Endothelial cell of umbilical vein (primary cell): ENCODE measurements around the gene AGAP4. TPM values are rescaled to one million over a fixed set of nuclear protein-coding genes. Genes with fewer than 3 reads are reported as not detected.
"Not testable (repeated sequence)": the region's sequence is repeated elsewhere in the genome, so short reads cannot be mapped to it uniquely, and the experiment has no call there.

Source experiments
- BruUV-seq: library from RNA; stranded (reverse); fragments of 400-500 nt; replicated peaks from 2 replicates; lab custom pipeline; 2021; lab: Mats Ljungman, UMichigan
- CTCF ChIA-PET: fragments of 300-600, 350-600 bp; sonication (Branson Sonifier 250); formaldehyde crosslinking; loops from one replicate; lab custom pipeline; 2021; ENCODE audit warnings: antibody characterized with exemption, inconsistent platforms; lab: Charles Lee
- POLR2A ChIA-PET: fragments of 300-600, 350-600 bp; sonication (Branson Sonifier 250); formaldehyde crosslinking; loops from one replicate; lab custom pipeline; 2021; ENCODE audit warnings: antibody characterized with exemption, inconsistent platforms; lab: Charles Lee
- DNase-seq: peaks from one replicate; pipeline ENCODE4 v3.0.0-alpha.2; 2011; ENCODE audit warnings: low read depth, low spot score
- FAIRE-seq: peaks from 2 replicates; lab custom pipeline; 2011; peaks lifted over from hg19 to GRCh38; lab: Jason Lieb, UNC
- H2AFZ ChIP-seq: 2 replicates; pipeline ENCODE4 v1.6.0; 2012; ENCODE audit warnings: low read depth, low read length, control low read depth, inconsistent platforms
- H3K27ac ChIP-seq: 2 replicates; pipeline ENCODE4 v1.5.1; 2011; ENCODE audit warnings: low read depth, mild to moderate bottlenecking, control low read depth, low read length, moderate library complexity; ENCODE audit not compliant: insufficient read depth
- H3K27me3 ChIP-seq, 2 experiments: 2 replicates each; pipeline versions ENCODE4 v1.6.0 to v1.6.1; 2011; ENCODE audit warnings: low read length in 2 of 2, mixed read lengths in 1 of 2; ENCODE audit not compliant: control insufficient read depth in 2 of 2, insufficient read depth in 2 of 2
- H3K36me3 ChIP-seq, 2 experiments: 2 replicates in 1 of 2; 3 replicates in 1 of 2; pipeline ENCODE4 v1.5.1; 2011; ENCODE audit warnings: low read length in 2 of 2, mild to moderate bottlenecking in 1 of 2, moderate library complexity in 1 of 2; ENCODE audit not compliant: control insufficient read depth in 2 of 2, insufficient read depth in 2 of 2; ENCODE audit errors: extremely low read depth in 1 of 2
- H3K4me1 ChIP-seq: 3 replicates; pipeline ENCODE4 v1.5.1; 2011; ENCODE audit warnings: mild to moderate bottlenecking, low read length; ENCODE audit not compliant: control insufficient read depth, insufficient read depth; ENCODE audit errors: extremely low read depth
- H3K4me2 ChIP-seq: 2 replicates; pipeline ENCODE4 v1.6.1; 2011; ENCODE audit warnings: low read length, control low read depth, mixed read lengths; ENCODE audit not compliant: insufficient read depth
- H3K4me3 ChIP-seq, 3 experiments: fragments of 200-600 bp in 1 of 3; sonication (generic), shearing (Covaris generic) in 1 of 3; replicated peaks in 1 of 3; 2 replicates each; pipeline ENCODE4 v1.5.1; 2011 to 2016; ENCODE audit warnings: control low read depth in 3 of 3, low read length in 3 of 3, mild to moderate bottlenecking in 2 of 3, inconsistent platforms in 1 of 3, low read depth in 1 of 3, moderate library complexity in 1 of 3; ENCODE audit not compliant: insufficient read depth in 1 of 3
- H3K79me2 ChIP-seq: 2 replicates; pipeline ENCODE4 v1.6.0; 2012; ENCODE audit warnings: low read length, inconsistent platforms; ENCODE audit not compliant: control insufficient read depth, insufficient read depth
- H3K9ac ChIP-seq: replicated peaks from 2 replicates; pipeline ENCODE3; 2011; ENCODE audit warnings: low read length, control low read depth; ENCODE audit not compliant: insufficient read depth; ENCODE audit errors: extremely low read depth
- H3K9me1 ChIP-seq: replicated peaks from 3 replicates; pipeline ENCODE4 v1.6.0; 2011; ENCODE audit warnings: mild to moderate bottlenecking, low read length; ENCODE audit not compliant: control insufficient read depth, insufficient read depth; ENCODE audit errors: extremely low read depth
- H3K9me3 ChIP-seq: replicated peaks from 2 replicates; pipeline ENCODE4 v1.5.1; 2012; ENCODE audit warnings: low read length, inconsistent platforms; ENCODE audit not compliant: control insufficient read depth, insufficient read depth
- H4K20me1 ChIP-seq: replicated peaks from 2 replicates; pipeline ENCODE3; 2011; ENCODE audit warnings: mild to moderate bottlenecking, low read length; ENCODE audit not compliant: control insufficient read depth, insufficient read depth; ENCODE audit errors: extremely low read depth
- dilution Hi-C: fragments of 300-500 bp; cut with MboI; formaldehyde crosslinking; loops from one replicate; pipeline ENCODE4 v1.15.0; 2019; ENCODE audit warnings: low sequenced_read_pairs; ENCODE audit not compliant: extremely low pct_ligation_motif_present
- intact Hi-C: fragments of 100-400 bp; cut with micrococcal nuclease; formaldehyde crosslinking; loops from one replicate; pipeline ENCODE4 v1.10.0; 2022
- polyA plus RNA-seq, 4 experiments: library from polyadenylated mRNA; depleted of rRNA in 3 of 4; stranded (reverse) in 3 of 4; unstranded in 1 of 4; fragments of >200 nt; gene quantifications; 2 replicates each; pipeline versions ENCODE4 v1.2.1 to v1.2.3, GENCODE V29; 2011 to 2012; ENCODE audit warnings: missing spikeins in 1 of 4
- total RNA-seq: library from RNA; stranded (reverse); gene quantifications from 2 replicates; pipeline ENCODE4 v1.2.3, GENCODE V29; 2021

AGAP4 gene
- total and polyA plus RNA-seq, 2 donors (not counting 3 experiments of a cell fraction or from before 2014, with no cell fraction given), result 11.4 to 18.2 TPM

DNA sequence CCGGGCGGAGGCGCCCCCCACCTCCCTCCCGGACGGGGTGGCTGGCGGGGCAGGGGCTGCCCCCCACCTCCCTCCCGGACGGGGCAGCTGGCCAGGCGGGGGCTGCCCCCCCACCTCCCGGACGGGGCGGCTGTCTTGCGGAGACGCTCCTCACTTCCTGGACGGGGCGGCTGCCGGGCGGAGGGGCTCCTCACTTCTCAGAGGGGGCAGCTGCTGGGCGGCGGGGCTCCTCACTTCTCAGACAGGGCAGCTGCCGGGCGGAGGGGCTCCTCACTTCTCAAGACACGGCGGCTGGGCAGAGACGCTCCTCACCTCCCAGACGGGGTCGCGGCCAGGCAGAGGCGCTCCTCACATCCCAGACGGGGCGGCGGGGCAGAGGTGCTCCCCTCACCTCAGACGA lies 18.1 kb upstream of the AGAP4 start:
- BruUV-seq, H3K36me3 ChIP-seq, H4K20me1 ChIP-seq, H2AFZ ChIP-seq, POLR2A ChIA-PET, H3K9me3 ChIP-seq, H3K4me1 ChIP-seq, intact Hi-C loops, FAIRE-seq, H3K4me3 ChIP-seq, H3K4me2 ChIP-seq, DNase-seq, dilution Hi-C loops, H3K27ac ChIP-seq, H3K9ac ChIP-seq, CTCF ChIA-PET, H3K79me2 ChIP-seq, H3K27me3 ChIP-seq, H3K9me1 ChIP-seq: not testable (repeated sequence)

DNA sequence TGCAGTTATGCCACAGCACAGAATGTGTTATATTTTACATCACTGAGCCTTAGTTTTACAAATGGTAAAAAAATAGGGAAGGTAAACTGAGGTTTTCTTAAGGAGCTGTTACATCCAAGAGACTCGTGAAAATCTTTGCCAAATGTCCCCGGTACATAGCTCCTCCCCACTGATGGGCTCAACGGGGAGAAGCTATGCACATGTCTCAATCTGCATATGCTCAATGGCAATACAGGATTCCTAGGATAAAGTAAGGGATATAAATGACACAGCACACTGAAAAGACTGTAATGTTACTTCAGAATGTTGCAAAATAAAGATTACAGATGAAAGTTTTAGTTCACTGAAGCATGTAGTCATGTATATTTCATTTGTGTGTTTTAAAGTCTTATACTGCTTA lies 17.0 kb upstream of the AGAP4 start:
- H3K27ac ChIP-seq, H3K79me2 ChIP-seq, dilution Hi-C loops, CTCF ChIA-PET, H2AFZ ChIP-seq, H3K36me3 ChIP-seq, intact Hi-C loops, H3K9me3 ChIP-seq, FAIRE-seq, H3K9me1 ChIP-seq, H3K9ac ChIP-seq, POLR2A ChIA-PET, H3K4me1 ChIP-seq, H3K4me3 ChIP-seq, H3K27me3 ChIP-seq, H4K20me1 ChIP-seq, DNase-seq, H3K4me2 ChIP-seq, BruUV-seq: not testable (repeated sequence)

DNA sequence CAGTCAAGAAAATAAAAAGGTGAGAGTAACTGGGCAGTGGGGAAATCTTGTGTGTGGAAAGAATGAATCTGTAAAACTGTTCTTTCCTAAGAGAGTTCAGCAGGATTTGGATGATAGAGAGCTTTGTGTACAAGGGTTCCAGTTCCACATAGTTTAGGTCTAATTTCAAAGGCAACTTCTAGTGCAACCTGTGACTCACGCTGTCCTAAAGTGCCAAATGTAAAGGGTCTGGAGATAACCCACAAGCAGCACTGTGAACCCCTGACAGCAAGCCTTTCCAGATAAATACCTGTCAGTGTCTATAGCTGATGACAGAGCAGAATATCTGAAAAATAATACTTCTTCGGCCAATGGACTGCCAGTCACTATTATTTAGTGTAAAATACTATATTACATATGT lies 16.3 kb upstream of the AGAP4 start:
- intact Hi-C loops, result not testable (repeated sequence)

DNA sequence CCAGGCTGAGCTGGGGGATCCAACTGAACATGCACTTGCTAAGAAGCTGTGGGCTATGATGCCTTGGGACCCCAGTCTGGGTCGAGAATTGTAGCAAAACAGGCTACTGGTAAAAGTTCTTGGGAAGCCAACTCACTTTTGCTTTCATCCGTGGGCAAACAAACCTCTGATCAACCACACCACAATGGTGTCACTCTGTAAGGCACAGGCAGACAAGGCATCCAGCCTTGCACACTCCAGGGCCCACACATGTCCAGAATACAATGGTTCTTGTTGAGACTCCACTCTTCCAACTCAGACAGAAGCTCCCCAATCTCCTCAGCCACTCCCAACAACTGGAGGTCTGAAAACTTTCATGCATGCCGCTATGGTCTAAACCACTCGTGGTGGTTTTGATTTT lies 10.6 kb upstream of the AGAP4 start:
- CTCF ChIA-PET, POLR2A ChIA-PET, H3K27ac ChIP-seq, FAIRE-seq, DNase-seq, H3K9me3 ChIP-seq, intact Hi-C loops, H3K79me2 ChIP-seq, H2AFZ ChIP-seq, H4K20me1 ChIP-seq, H3K4me2 ChIP-seq, dilution Hi-C loops, H3K27me3 ChIP-seq, H3K9ac ChIP-seq, H3K4me3 ChIP-seq, BruUV-seq, H3K9me1 ChIP-seq, H3K36me3 ChIP-seq, H3K4me1 ChIP-seq: not testable (repeated sequence)

More for the DNA sequence above, 16.3 kb upstream of the AGAP4 start:
- H3K4me3 ChIP-seq, H2AFZ ChIP-seq, H3K9me1 ChIP-seq, FAIRE-seq, H3K27me3 ChIP-seq, CTCF ChIA-PET, dilution Hi-C loops, H3K9me3 ChIP-seq, H3K79me2 ChIP-seq, H3K4me1 ChIP-seq, H3K9ac ChIP-seq, H4K20me1 ChIP-seq, H3K27ac ChIP-seq, DNase-seq, H3K36me3 ChIP-seq, POLR2A ChIA-PET, H3K4me2 ChIP-seq, BruUV-seq: not testable (repeated sequence)
